ENCODE data around the gene GNAT1. TPM values are rescaled to one million over a fixed set of nuclear protein-coding genes. Genes with fewer than 3 reads are reported as not detected.

Gene GNAT1
- total and polyA plus RNA-seq, 2 of the 13 experiments (the other 11 are each of a cell fraction or from before 2014, with no cell fraction given): 0.15 TPM; not detected in 1

- TF ChIP-seq HMGXB3 (CRISPR knock-in tag; IDR thresholded peaks at IDR 0.05; ENCODE audit: borderline replicate concordance) (peak; percentile 55; the same call in 1 of the 2 replicates), ATF2 (CRISPR knock-in tag; IDR thresholded peaks at IDR 0.05) (peak; percentile 69; the same call in 1 of the 2 replicates), MXD3 (CRISPR knock-in tag; IDR thresholded peaks at IDR 0.05) (no peak), ARID3A (IDR thresholded peaks at IDR 0.05; ENCODE audit: low read depth, low read length) (no peak), ZFY (CRISPR knock-in tag; IDR thresholded peaks at IDR 0.05) (peak; percentile 71), RAD51 (IDR thresholded peaks at IDR 0.05; ENCODE audit: borderline replicate concordance) (peak; percentile 90), PLRG1 (conservative IDR thresholded peaks at IDR 0.05) (no peak), SMARCE1 (IDR thresholded peaks at IDR 0.05; ENCODE audit: borderline replicate concordance) (no peak), ZNF282 (IDR thresholded peaks at IDR 0.05; ENCODE audit: partially characterized antibody) (no peak), ZBTB33 (CRISPR knock-in tag; IDR thresholded peaks at IDR 0.05) (no peak), MAZ (IDR thresholded peaks at IDR 0.05; ENCODE audit: borderline replicate concordance, low read depth, low read length) (peak; percentile 62; the same call in 1 of the 2 replicates), MAZ (CRISPR knock-in tag; IDR thresholded peaks at IDR 0.05; ENCODE audit: low read depth) (peak; percentile 68), ZNF224 (CRISPR knock-in tag; IDR thresholded peaks at IDR 0.05) (0 out of 2 replicates have a peak, but pooled peaks have one; percentile 30), MAX (IDR thresholded peaks at IDR 0.05) (no peak), SP2 (CRISPR knock-in tag; IDR thresholded peaks at IDR 0.05) (no peak), MIER2 (CRISPR knock-in tag; IDR thresholded peaks at IDR 0.05) (no peak), ATF6 (CRISPR knock-in tag; conservative IDR thresholded peaks at IDR 0.05) (no peak), POLR2A (IDR thresholded peaks at IDR 0.05; ENCODE audit: insufficient read depth in 1 of 2, low read depth in 2 of 2, low read length in 2 of 2) (peak in 1 of 2 experiments; percentile 72; a peak in 2 of 4 replicates)
These were observed 17.4 kb downstream of the GNAT1 start (continued) for GRCh38 chr3:50208677-50209344.

Measured in HepG2 (cell line).